ENCODE results near the gene TMEM14B. TPM values are rescaled to one million over a fixed set of nuclear protein-coding genes. Genes with fewer than 3 reads are reported as not detected.

Gene TMEM14B
- polyA plus RNA-seq, 3 donors from 2014 or later: 111 to 183 (median 126) TPM

DNA sequence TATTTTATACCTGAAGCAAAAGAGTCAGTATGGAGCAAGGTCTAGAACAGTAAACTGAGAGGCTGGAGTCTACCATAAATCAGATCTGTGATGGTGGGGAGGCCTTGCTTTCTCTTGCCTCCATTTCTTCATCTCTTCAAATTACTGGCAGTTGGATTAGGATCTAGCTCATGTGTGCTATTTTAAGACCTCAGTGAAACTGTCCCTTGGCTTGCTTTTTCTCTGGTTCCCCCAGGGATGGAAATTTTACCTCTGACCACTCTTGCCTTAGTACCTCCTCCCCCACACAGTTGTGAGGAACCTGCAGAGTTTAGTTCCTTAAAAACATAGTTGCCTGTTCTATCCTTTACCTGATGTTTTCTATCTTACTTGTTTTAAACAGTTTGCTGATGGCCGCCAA, 8.5 kb downstream of the TMEM14B start:
- DNase-seq: no peak
- Mint-ChIP-seq H3K4me1 (peaks cover 23 to 24% of the 10 kb centered on the region in 2 donors), H3K27ac (no peak overlapping the region), H3K9me3 (no peaks in the 10 kb centered on the region), H3K36me3 (peaks cover 26 to 46% (median 41%) of the 10 kb centered on the region in 3 donors), H3K27me3 (ENCODE audit: low read depth in 3 of 3) (peaks cover 11 to 24% (median 14%) of the 10 kb centered on the region in 3 donors), H3K4me3 (no peak overlapping the region)

GRCh38 chr6:10759312-10759839, 11.8 kb downstream of the TMEM14B start:
- DNase-seq: peak; percentile 28 to 34 (median 30)
- no peak overlapping the region for H3K27ac Mint-ChIP-seq
- H3K4me3 Mint-ChIP-seq: no peak overlapping the region
- H3K36me3 Mint-ChIP-seq: peaks cover 16 to 40% (median 31%) of the 10 kb centered on the region in 3 donors
- no peaks in the 10 kb centered on the region for H3K9me3 Mint-ChIP-seq
- H3K4me1 Mint-ChIP-seq: peaks cover 0 to 1% of the 10 kb centered on the region in 2 donors
- H3K27me3 Mint-ChIP-seq (ENCODE audit: low read depth in 3 of 3): peaks cover 3 to 9% (median 8%) of the 10 kb centered on the region in 3 donors

DNA sequence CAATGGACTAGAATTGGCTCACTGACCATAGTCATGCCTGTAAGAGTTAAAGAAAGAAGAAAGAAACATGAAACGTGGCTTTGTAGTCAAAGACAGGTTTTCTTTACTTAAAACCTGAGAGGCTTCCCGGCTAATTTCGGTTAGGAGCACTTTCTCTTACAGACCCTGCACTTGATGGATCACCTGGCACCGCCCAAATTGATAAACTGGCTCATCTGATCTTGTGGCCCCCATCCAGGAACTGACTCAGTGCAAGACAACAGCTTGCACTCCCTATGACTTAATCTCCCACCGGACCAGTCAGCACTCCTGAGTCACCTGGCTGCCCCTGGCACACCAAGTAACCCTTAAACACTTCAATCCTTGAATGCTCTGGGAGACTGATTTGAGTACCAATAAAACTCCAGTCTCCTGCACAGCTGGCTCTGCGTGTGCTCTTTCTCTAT, 12.3 kb downstream of the TMEM14B start:
- peaks cover 1 to 7% (median 4%) of the 10 kb centered on the region in 3 donors for H3K27me3 Mint-ChIP-seq (ENCODE audit: low read depth in 3 of 3)
- no peak for DNase-seq
- H3K4me3 Mint-ChIP-seq: no peak overlapping the region
- H3K36me3 Mint-ChIP-seq: peaks cover 13 to 34% (median 25%) of the 10 kb centered on the region in 3 donors
- no peak overlapping the region for H3K27ac Mint-ChIP-seq
- H3K9me3 Mint-ChIP-seq: no peaks in the 10 kb centered on the region
- peaks cover 0 to 1% of the 10 kb centered on the region in 2 donors for H3K4me1 Mint-ChIP-seq

DNA sequence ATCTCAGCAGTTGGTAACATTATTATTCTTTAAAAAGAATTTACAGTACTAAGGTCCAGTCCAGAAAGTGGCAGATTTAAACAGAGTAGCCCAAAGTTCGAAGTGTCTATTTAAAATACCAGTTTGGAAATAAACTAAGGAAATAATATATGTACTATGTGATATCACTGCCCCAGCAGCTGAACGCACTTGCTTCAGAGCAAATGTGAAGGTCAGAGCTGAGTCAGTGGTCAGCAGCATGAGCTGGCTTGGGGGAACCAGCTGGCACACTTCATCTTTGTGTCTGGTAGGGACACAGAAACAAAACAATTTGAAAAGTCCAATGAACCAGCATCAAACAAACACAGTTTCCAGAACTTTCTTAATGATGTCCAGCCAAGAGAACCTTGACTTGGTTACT, 15.4 kb downstream of the TMEM14B start:
- H3K27ac Mint-ChIP-seq: no peak overlapping the region
- DNase-seq: no peak
- peaks cover 0 to 1% of the 10 kb centered on the region in 2 donors for H3K4me1 Mint-ChIP-seq
- no peaks in the 10 kb centered on the region for H3K9me3 Mint-ChIP-seq
- peaks cover 7 to 15% (median 8%) of the 10 kb centered on the region in 3 donors for H3K36me3 Mint-ChIP-seq
- no peak overlapping the region for H3K4me3 Mint-ChIP-seq
- peaks cover 0 to 7% (median 2%) of the 10 kb centered on the region in 3 donors for H3K27me3 Mint-ChIP-seq (ENCODE audit: low read depth in 3 of 3)

GRCh38 chr6:10769419-10769818, 21.8 kb downstream of the TMEM14B start:
- Mint-ChIP-seq H3K27me3 (ENCODE audit: low read depth in 3 of 3) (peaks cover 0 to 5% (median 0%) of the 10 kb centered on the region in 3 donors), H3K9me3 (no peaks in the 10 kb centered on the region), H3K4me1 (no peaks in the 10 kb centered on the region), H3K4me3 (no peak overlapping the region), H3K36me3 (peaks cover 11 to 13% (median 13%) of the 10 kb centered on the region in 3 donors), H3K27ac (no peak overlapping the region)
- no peak for DNase-seq

- peak overlapping the region in 1 of 6 donors; percentile 19 for H3K27ac Mint-ChIP-seq
- H3K4me3 Mint-ChIP-seq: no peak overlapping the region
- peaks cover 13 to 19% (median 18%) of the 10 kb centered on the region in 3 donors for H3K36me3 Mint-ChIP-seq
- H3K27me3 Mint-ChIP-seq (ENCODE audit: low read depth in 3 of 3): peaks cover 0 to 4% (median 0%) of the 10 kb centered on the region in 3 donors
- DNase-seq: no peak
- no peaks in the 10 kb centered on the region for H3K9me3 Mint-ChIP-seq
- H3K4me1 Mint-ChIP-seq: no peaks in the 10 kb centered on the region
Observed at GRCh38 chr6:10771371-10771894, 23.8 kb downstream of the TMEM14B start.

DNA sequence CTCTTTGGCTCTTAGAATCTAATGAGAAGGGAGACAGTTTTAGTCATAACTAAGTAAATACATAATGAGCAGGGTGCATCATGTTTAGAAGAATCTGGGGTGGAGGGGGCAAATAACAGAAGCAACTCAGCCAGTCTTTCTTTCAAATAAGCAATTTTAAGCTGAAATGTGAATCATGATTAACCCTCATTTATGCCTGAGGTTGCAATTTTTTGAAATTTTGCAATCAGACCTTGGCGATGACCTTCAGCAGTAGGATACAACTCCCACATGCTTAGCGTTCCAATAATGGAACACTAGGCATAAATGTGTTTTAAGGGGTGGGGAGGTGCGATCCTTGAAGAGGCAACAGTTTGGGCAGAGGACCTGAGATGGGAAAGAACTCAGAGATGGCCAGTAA, 30.6 kb downstream of the TMEM14B start:
- no peak overlapping the region for H3K27ac Mint-ChIP-seq
- no peaks in the 10 kb centered on the region for H3K4me1 Mint-ChIP-seq

GRCh38 chr6:10779076-10779475, 31.5 kb downstream of the TMEM14B start:
- Mint-ChIP-seq H3K36me3 (peaks cover 10 to 26% (median 17%) of the 10 kb centered on the region in 3 donors), H3K4me1 (no peaks in the 10 kb centered on the region), H3K27ac (no peak overlapping the region), H3K4me3 (no peak overlapping the region), H3K9me3 (no peaks in the 10 kb centered on the region), H3K27me3 (ENCODE audit: low read depth in 3 of 3) (no peaks in the 10 kb centered on the region)
- no peak for DNase-seq

More for the DNA sequence above, 30.6 kb downstream of the TMEM14B start:
- H3K27me3 Mint-ChIP-seq (ENCODE audit: low read depth in 3 of 3): no peaks in the 10 kb centered on the region
- peaks cover 6 to 23% (median 15%) of the 10 kb centered on the region in 3 donors for H3K36me3 Mint-ChIP-seq
- H3K4me3 Mint-ChIP-seq: no peak overlapping the region
- no peak for DNase-seq
- no peaks in the 10 kb centered on the region for H3K9me3 Mint-ChIP-seq

GRCh38 chr6:10791673-10792072, 44.1 kb downstream of the TMEM14B start:
- Mint-ChIP-seq H3K36me3 (peaks cover 3 to 6% (median 4%) of the 10 kb centered on the region in 3 donors), H3K27ac (no peak overlapping the region), H3K27me3 (ENCODE audit: low read depth in 3 of 3) (peaks cover 0 to 3% (median 2%) of the 10 kb centered on the region in 3 donors), H3K4me1 (peaks cover 13 to 14% of the 10 kb centered on the region in 2 donors), H3K4me3 (no peak overlapping the region), H3K9me3 (peaks cover 0 to 2% (median 0%) of the 10 kb centered on the region in 6 donors)
- DNase-seq: no peak

DNA sequence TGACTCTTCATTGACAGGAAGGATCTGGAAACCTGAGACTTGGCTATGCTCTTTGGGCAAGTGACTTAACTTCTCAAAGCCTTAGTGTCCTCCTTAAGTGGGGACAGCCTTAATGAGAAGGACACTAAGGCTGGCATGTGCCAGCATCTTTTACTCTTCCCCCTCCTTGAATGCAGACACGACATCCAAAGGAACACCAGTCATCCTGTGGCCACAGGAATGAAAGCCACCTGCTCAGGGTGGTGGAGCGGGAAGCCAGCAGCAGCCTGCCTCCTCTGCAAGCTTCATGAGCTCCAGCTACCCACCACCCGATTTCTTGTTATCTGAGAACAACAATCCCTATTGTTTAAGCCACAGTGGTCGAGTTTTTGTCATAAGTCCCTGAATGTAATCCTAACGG, 44.5 kb downstream of the TMEM14B start:
- Mint-ChIP-seq H3K4me3 (no peak overlapping the region), H3K27me3 (ENCODE audit: low read depth in 3 of 3) (peaks cover 0 to 3% (median 2%) of the 10 kb centered on the region in 3 donors), H3K36me3 (peaks cover 2 to 6% (median 3%) of the 10 kb centered on the region in 3 donors), H3K9me3 (peaks cover 0 to 2% (median 0%) of the 10 kb centered on the region in 6 donors), H3K27ac (no peak overlapping the region), H3K4me1 (peaks cover 13 to 14% of the 10 kb centered on the region in 2 donors)
- DNase-seq: no peak

GRCh38 chr6:10793035-10793434, 45.4 kb downstream of the TMEM14B start:
- Mint-ChIP-seq H3K27me3 (ENCODE audit: low read depth in 3 of 3) (peaks cover 0 to 3% (median 2%) of the 10 kb centered on the region in 3 donors), H3K4me3 (no peak overlapping the region), H3K9me3 (peaks cover 0 to 2% (median 0%) of the 10 kb centered on the region in 6 donors), H3K27ac (no peak overlapping the region), H3K36me3 (peaks cover 0 to 6% (median 3%) of the 10 kb centered on the region in 3 donors), H3K4me1 (peaks cover 13 to 14% of the 10 kb centered on the region in 2 donors)
- no peak for DNase-seq

GRCh38 chr6:10793695-10794094, 46.1 kb downstream of the TMEM14B start:
- Mint-ChIP-seq H3K27me3 (ENCODE audit: low read depth in 3 of 3) (peaks cover 0 to 3% (median 2%) of the 10 kb centered on the region in 3 donors), H3K9me3 (peaks cover 0 to 2% (median 0%) of the 10 kb centered on the region in 6 donors), H3K4me3 (no peak overlapping the region), H3K4me1 (peaks cover 13 to 14% of the 10 kb centered on the region in 2 donors), H3K27ac (no peak overlapping the region), H3K36me3 (peaks cover 0 to 6% (median 3%) of the 10 kb centered on the region in 3 donors)
- no peak for DNase-seq

DNA sequence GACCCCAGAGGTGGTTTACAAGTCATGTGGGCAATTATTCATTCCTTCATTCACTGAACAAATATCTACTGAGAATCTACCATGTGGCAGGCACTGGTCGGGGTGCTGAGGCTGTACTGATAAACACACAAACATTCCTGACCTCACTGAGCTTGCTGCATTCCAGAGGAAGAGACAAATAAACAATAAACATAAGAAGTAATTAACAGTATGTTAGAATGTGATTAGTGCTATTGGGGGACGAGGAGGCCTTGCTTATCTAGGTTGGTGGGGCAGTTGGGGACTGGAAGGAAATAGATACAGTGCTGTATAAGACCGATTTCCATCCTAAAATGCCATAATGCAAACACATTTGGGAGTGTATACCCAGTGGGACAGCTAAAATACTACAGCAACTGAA, 46.6 kb downstream of the TMEM14B start:
- no peak for DNase-seq
- H3K27ac Mint-ChIP-seq: peak overlapping the region in 1 of 6 donors; percentile 50
- H3K9me3 Mint-ChIP-seq: peaks cover 0 to 2% (median 0%) of the 10 kb centered on the region in 6 donors
- H3K4me3 Mint-ChIP-seq: no peak overlapping the region
- peaks cover 0 to 4% (median 3%) of the 10 kb centered on the region in 3 donors for H3K36me3 Mint-ChIP-seq
- H3K4me1 Mint-ChIP-seq: peaks cover 13 to 14% of the 10 kb centered on the region in 2 donors
- peaks cover 0 to 3% (median 2%) of the 10 kb centered on the region in 3 donors for H3K27me3 Mint-ChIP-seq (ENCODE audit: low read depth in 3 of 3)

DNA sequence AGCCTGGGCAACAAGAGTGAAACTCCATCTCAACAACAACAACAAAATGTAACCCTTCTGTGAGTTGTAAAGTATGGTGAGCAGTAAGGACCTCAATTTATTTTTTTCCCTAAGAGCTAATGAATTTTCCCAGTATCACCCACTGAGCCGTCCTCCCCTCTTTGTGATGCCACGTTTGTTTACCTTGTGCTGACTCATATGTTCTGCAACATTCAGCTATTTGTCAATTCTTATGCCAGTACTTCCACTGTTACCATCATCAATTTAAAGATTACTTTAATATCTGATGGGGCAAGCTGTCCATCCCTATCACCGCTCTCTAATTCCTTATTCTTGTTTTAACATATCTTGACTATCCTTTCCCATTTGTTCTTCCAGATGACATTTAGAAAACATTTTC, 53.2 kb downstream of the TMEM14B start:
- Mint-ChIP-seq H3K36me3 (no peaks in the 10 kb centered on the region), H3K9me3 (no peaks in the 10 kb centered on the region), H3K4me1 (no peaks in the 10 kb centered on the region), H3K27ac (no peak overlapping the region), H3K27me3 (ENCODE audit: low read depth in 3 of 3) (no peaks in the 10 kb centered on the region), H3K4me3 (no peak overlapping the region)
- no peak for DNase-seq

Data from immature natural killer cell (primary cell).